Common myeloid progenitor, CD34-positive (primary cell): ENCODE results near the gene ERC2.

Source experiments
- CTCF ChIA-PET: fragments of 350-600 bp; sonication (Branson Sonifier 250); formaldehyde crosslinking; loops from one replicate; lab custom pipeline; 2021; ENCODE audit warnings: antibody characterized with exemption; lab: Charles Lee
- POLR2A ChIA-PET: fragments of 350-600 bp; sonication (Branson Sonifier 250); formaldehyde crosslinking; loops from one replicate; lab custom pipeline; 2021; ENCODE audit warnings: antibody characterized with exemption; lab: Charles Lee
- DNase-seq, 3 donors: peaks; one replicate each; pipeline versions ENCODE4 v3.0.0 to v3.0.0-alpha.2; 2013
- H3K27ac ChIP-seq, 2 experiments: 1 replicate in 1 of 2; 2 replicates in 1 of 2; pipeline ENCODE4 v1.7.0; 2013; ENCODE audit warnings: inconsistent platforms in 2 of 2, low read length in 2 of 2, mild to moderate bottlenecking in 2 of 2, low read depth in 1 of 2, moderate library complexity in 1 of 2; ENCODE audit not compliant: severe bottlenecking in 2 of 2, insufficient read depth in 1 of 2, poor library complexity in 1 of 2
- H3K27me3 ChIP-seq, 5 experiments: replicated peaks in 2 of 5; 1 replicate in 3 of 5; 2 replicates in 2 of 5; pipeline versions ENCODE4 v1.6.1 to v1.7.0; 2013; ENCODE audit warnings: low read length in 4 of 5, mild to moderate bottlenecking in 2 of 5, moderate library complexity in 2 of 5, inconsistent platforms in 1 of 5; ENCODE audit not compliant: insufficient read depth in 5 of 5, control insufficient read depth in 4 of 5
- H3K36me3 ChIP-seq, 4 experiments: 1 replicate in 2 of 4; 2 replicates in 2 of 4; pipeline versions ENCODE4 v1.6.1 to v1.7.0; 2013; ENCODE audit warnings: low read length in 3 of 4, control low read depth in 1 of 4, mild to moderate bottlenecking in 1 of 4; ENCODE audit not compliant: control insufficient read depth in 4 of 4, insufficient read depth in 4 of 4
- H3K4me1 ChIP-seq, 4 experiments: 1 replicate in 3 of 4; 2 replicates in 1 of 4; pipeline versions ENCODE4 v1.6.1 to v1.7.1; 2013; ENCODE audit warnings: low read length in 3 of 4, mild to moderate bottlenecking in 3 of 4, control low read depth in 1 of 4, inconsistent platforms in 1 of 4, moderate library complexity in 1 of 4; ENCODE audit not compliant: control insufficient read depth in 4 of 4, insufficient read depth in 4 of 4; ENCODE audit errors: control extremely low read depth in 1 of 4
- H3K4me3 ChIP-seq, 7 experiments: 1 replicate in 4 of 7; 2 replicates in 3 of 7; pipeline versions ENCODE4 v1.5.1 to v1.7.0; 2013; ENCODE audit warnings: mild to moderate bottlenecking in 7 of 7, low read length in 6 of 7, moderate library complexity in 6 of 7, inconsistent platforms in 2 of 7, low read depth in 2 of 7, control low read depth in 1 of 7; ENCODE audit not compliant: insufficient read depth in 4 of 7, control insufficient read depth in 1 of 7; ENCODE audit errors: extremely low read depth in 1 of 7
- H3K9me3 ChIP-seq, 5 experiments: 1 replicate in 4 of 5; 2 replicates in 1 of 5; pipeline versions ENCODE4 v1.6.1 to v1.7.1; 2013; ENCODE audit warnings: low read length in 4 of 5, mild to moderate bottlenecking in 2 of 5, inconsistent platforms in 1 of 5, low read depth in 1 of 5, moderate library complexity in 1 of 5; ENCODE audit not compliant: control insufficient read depth in 4 of 5, insufficient read depth in 2 of 5; ENCODE audit errors: control extremely low read depth in 1 of 5
- WGBS: methylation state at CpG from one replicate; pipeline ENCODE4 v1.1.5; 2013; ENCODE audit not compliant: insufficient coverage; 5-methylcytosine and 5-hydroxymethylcytosine counted together

The ERC2 gene

GRCh38 chr3:55668359-55668758 lies 799.9 kb downstream of the ERC2 start:
- Histone ChIP-seq H3K36me3 (no peaks in the 10 kb centered on the region), H3K4me3 (no peak overlapping the region), H3K9me3 (peaks cover 0 to 2% (median 0%) of the 10 kb centered on the region in 5 experiments), H3K27me3 (peaks cover 0 to 6% (median 0%) of the 10 kb centered on the region in 5 experiments), H3K27ac (no peak overlapping the region), H3K4me1 (no peaks in the 10 kb centered on the region)
- 93% methylated on average over 3 of the region's 4 CpGs for WGBS
- CTCF ChIA-PET, result no interaction called here
- no peak for DNase-seq
- POLR2A ChIA-PET, result no interaction called here

DNA sequence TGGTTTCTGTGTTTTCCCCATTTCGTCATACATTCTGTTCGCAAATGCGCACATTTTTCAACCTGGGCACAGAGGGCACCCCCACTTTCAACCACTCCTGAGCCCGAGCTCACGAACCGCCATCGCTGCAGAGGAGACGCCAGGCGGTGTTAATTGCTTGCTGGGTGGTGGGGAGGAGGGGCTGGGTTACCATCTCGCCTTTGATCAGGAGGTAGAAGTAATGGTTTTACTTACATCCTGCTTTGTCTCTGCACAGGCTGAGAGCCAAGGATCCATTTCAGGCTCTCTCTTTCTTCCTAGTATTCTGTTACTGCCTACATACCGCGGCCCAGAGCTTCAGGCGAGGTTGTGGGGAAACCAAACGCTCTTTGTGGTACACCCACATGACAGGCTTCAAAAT lies 803.9 kb downstream of the ERC2 start:
- POLR2A ChIA-PET, result no interaction called here
- Histone ChIP-seq H3K9me3 (peaks cover 0 to 2% (median 0%) of the 10 kb centered on the region in 5 experiments), H3K4me3 (no peak overlapping the region), H3K27me3 (peaks cover 0 to 6% (median 0%) of the 10 kb centered on the region in 5 experiments), H3K27ac (no peak overlapping the region), H3K36me3 (no peaks in the 10 kb centered on the region), H3K4me1 (no peaks in the 10 kb centered on the region)
- DNase-seq, result no peak
- WGBS, result 100% methylated on average over 10 of the region's 14 CpGs
- CTCF ChIA-PET, result no interaction called here

DNA sequence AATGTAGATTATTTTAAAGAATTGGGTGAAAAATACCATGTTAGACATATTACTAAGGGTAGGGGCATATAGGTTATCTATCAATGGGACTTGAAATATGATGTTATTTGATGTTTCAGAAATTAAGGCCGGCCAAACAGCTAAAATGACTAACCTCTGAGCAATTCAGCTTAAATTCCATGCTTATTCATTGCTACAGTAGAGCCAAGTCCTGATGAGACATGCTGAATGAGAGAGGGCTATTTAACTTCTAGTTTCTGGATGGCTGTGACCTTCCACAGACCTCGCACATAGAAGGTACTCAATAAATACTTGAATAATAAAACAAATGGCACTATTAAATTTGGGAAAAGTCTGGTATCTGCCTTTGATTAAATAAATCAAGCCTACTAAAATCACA lies 805.6 kb downstream of the ERC2 start:
- WGBS, result 100% methylated on average over 1 of the region's 2 CpGs
- DNase-seq, result no peak
- Histone ChIP-seq H3K9me3 (peaks cover 0 to 2% (median 0%) of the 10 kb centered on the region in 5 experiments), H3K36me3 (no peaks in the 10 kb centered on the region), H3K27ac (no peak overlapping the region), H3K4me3 (no peak overlapping the region), H3K27me3 (peaks cover 0 to 3% (median 0%) of the 10 kb centered on the region in 5 experiments), H3K4me1 (no peaks in the 10 kb centered on the region)
- ChIA-PET POLR2A (no interaction called here), CTCF (interaction anchor here (0.6 kb wide), 1 partner anchor 1115 kb away, joined by 6 read pairs; no protein-coding TSS in a partner anchor)

GRCh38 chr3:55661571-55661970 lies 806.7 kb downstream of the ERC2 start:
- DNase-seq, result no peak
- H3K27ac ChIP-seq, result no peak overlapping the region
- WGBS, result 60% methylated on average over 1 of the region's 4 CpGs
- H3K36me3 ChIP-seq, result no peaks in the 10 kb centered on the region
- no peak overlapping the region for H3K4me3 ChIP-seq
- no peaks in the 10 kb centered on the region for H3K4me1 ChIP-seq
- CTCF ChIA-PET, result no interaction called here
- peaks cover 0 to 3% (median 0%) of the 10 kb centered on the region in 5 experiments for H3K27me3 ChIP-seq
- POLR2A ChIA-PET, result no interaction called here
- H3K9me3 ChIP-seq, result peaks cover 0 to 2% (median 0%) of the 10 kb centered on the region in 5 experiments

DNA sequence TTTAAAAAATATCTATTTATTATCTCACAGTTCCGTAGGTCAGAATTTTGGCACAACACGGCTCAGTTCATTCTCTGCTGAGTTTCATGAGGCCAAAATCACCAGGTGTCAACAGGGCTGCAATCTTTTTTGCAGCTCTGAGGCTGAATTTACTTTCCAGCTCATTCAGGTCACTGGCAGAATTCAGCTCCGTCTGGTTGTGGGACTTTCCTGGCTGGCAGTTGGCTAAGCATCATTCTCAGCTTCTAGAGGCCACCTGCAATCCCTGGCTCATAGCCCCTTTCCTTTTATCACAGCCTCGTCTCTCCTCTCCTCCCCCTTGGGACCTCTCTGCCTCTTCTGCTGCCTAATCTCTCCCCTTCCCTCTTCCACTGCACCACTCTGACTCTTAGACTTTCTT lies 807.1 kb downstream of the ERC2 start:
- 94% methylated on average over 4 of the region's 4 CpGs for WGBS
- POLR2A ChIA-PET, result no interaction called here
- DNase-seq, result no peak
- peaks cover 0 to 2% (median 0%) of the 10 kb centered on the region in 5 experiments for H3K9me3 ChIP-seq
- H3K27ac ChIP-seq, result no peak overlapping the region
- H3K36me3 ChIP-seq, result no peaks in the 10 kb centered on the region
- H3K4me3 ChIP-seq, result no peak overlapping the region
- CTCF ChIA-PET, result no interaction called here
- no peaks in the 10 kb centered on the region for H3K4me1 ChIP-seq
- peaks cover 0 to 3% (median 0%) of the 10 kb centered on the region in 5 experiments for H3K27me3 ChIP-seq

- no peak overlapping the region for H3K4me3 ChIP-seq
These were observed 807.6 kb downstream of the ERC2 start for GRCh38 chr3:55660642-55661041.

GRCh38 chr3:55659701-55660100 lies 808.6 kb downstream of the ERC2 start:
- ChIA-PET POLR2A (no interaction called here), CTCF (no interaction called here)
- peaks cover 0 to 3% (median 0%) of the 10 kb centered on the region in 5 experiments for H3K27me3 ChIP-seq
- no peaks in the 10 kb centered on the region for H3K4me1 ChIP-seq
- 100% methylated on average over 3 of the region's 5 CpGs for WGBS
- H3K4me3 ChIP-seq, result no peak overlapping the region
- H3K9me3 ChIP-seq, result no peaks in the 10 kb centered on the region
- H3K36me3 ChIP-seq, result no peaks in the 10 kb centered on the region
- no peak overlapping the region for H3K27ac ChIP-seq
- DNase-seq, result no peak

More at GRCh38 chr3:55660642-55661041, 807.6 kb downstream of the ERC2 start:
- Histone ChIP-seq H3K36me3 (no peaks in the 10 kb centered on the region), H3K27ac (no peak overlapping the region), H3K4me1 (no peaks in the 10 kb centered on the region), H3K9me3 (peaks cover 0 to 2% (median 0%) of the 10 kb centered on the region in 5 experiments), H3K27me3 (peaks cover 0 to 3% (median 0%) of the 10 kb centered on the region in 5 experiments)
- 89% methylated on average over 2 of the region's 2 CpGs for WGBS
- POLR2A ChIA-PET, result no interaction called here
- CTCF ChIA-PET, result no interaction called here
- no peak for DNase-seq
